Measurements from ENCODE around the gene CAMTA1.
"Not testable (repeated sequence)": the region's sequence is repeated elsewhere in the genome, so short reads cannot be mapped to it uniquely, and the experiment has no call there.

CAMTA1 gene

DNA sequence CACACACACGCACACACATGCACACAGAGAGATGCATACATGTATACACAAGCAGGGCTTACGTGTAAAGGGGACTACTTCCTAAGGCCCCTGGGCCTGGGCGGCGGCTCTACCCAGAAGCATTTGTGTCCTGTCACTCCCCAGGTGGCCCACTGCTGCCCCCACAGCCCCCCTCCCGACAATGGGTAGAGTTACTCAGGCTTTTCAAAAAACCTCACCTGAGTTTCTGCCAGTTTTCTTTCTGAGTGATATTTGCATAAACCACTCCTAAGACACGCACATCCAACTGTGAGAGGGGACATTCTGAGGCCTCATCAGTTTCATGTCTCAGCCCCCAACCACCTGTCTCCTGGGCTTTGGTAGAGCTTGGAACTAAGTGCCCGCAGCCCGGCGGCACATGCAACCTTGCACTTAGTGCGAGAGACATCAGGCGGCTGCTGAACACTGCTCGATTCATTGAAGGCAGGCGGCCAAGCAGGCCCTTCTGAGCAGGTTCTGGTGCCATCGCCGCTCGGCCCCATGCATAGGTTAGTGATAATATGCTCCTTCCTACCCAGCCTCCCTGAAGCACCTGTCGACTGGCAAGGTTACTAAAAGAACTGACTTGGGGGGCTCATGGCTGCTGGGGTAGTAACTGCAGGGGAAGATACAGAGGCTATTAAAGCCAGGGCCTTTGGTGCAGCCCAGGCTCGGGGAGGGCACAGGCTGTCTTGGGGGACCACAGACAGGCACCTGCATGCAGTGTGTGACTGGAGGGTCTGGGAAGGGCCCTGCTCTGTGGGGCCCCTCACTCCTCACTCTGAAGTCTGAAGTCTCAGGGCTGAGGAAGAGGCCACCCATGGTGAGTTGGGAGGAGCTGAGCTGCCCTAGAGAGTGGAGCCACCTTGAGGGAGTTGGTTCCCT is 621.6 kb downstream of the CAMTA1 start:
- DNase-seq = no peak

DNA sequence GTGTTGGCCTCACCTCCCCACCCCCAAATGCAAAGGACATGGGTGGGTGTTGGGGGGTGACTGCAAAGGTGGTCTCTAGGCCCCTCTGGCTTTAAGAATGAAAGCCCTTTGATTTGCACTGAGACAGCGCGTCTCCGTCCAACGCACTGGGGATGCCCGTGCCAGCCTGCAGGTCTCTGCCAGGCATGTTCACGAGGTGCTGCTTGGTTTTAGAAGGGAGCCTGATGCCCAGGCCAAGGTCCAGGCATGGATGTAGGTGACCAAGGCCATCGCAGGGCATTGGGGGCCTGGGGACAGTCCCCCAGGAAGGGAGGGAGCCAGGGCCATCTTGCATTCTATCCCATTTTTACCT is 622.3 kb downstream of the CAMTA1 start:
- no peak for DNase-seq

DNA sequence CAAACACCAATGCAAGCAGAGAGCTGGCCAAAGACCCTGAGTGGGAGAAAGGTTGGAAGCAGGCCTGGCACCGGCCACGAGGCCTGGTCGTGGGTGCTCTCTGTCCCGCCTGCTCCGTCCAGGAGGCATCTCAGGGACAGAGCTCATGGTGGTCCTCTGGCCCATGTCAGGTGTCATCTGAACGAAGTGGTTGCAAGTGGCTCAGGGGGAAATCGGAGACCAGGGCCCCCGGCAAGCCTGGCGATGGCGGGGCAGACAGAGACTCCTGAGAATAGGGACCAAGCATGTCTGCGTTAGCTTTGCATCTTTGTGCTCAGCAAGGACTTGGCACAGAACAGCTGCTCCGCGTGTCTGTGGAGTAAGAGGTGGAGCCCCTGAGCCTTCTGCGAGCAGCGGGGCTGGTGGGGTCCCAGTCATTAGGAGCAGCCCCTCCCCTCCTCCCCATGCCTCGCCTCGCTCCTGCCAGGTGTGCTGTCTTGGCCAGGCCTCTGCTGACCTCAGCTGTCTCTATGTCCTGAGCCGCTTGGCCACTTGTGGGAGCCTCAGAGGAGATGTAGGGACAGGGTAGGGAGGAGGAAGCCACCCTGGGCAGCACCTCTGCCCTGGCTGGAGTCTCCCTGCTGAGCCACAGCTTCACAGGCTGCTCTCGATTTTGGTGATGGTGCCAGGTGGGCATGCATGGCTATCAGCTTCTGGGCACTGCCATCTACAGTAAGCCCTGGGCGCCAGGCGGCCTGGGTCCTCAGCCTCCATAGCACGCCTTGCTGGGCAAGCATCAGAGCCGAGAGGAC is 622.9 kb downstream of the CAMTA1 start:
- DNase-seq = no peak

DNA sequence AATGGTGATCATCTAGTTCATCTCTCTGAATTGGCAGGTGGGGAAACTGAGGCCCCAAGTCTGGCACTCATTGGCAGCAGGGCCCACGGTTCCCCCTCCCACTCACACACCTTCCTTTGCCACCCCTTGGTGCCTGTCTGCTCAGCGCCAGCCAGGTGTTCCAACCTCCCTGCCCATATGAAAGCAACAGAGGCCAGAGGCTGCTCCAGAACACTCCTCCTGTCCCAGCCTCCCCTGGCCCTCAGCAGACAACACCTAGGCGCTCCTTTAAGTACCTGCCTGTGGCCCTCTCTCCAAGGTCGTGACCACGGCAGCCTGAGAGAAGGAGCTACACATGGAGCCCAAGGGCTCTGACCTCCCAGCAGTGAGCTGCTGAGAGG is 623.5 kb downstream of the CAMTA1 start:
- DNase-seq = no peak

DNA sequence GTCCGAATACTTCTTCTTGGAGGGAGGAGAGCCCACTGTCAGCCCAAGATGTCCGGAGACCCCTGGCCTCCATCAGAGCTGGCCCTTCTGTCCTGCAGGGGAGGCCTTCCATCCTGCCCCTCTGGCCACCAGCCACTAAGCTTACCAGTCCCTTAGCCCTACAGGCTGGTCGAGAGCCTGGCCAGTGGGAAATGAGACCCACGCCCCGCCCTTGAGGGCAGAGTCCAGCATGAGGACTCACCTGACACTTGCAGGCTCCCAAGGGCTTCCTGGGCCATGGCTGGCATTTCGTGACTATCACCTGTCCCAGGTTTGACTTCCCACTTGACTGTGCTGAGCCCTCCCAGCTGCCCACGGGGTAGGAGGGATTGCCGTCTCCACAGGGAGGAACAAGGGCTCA is 624.0 kb downstream of the CAMTA1 start:
- no peak for DNase-seq

DNA sequence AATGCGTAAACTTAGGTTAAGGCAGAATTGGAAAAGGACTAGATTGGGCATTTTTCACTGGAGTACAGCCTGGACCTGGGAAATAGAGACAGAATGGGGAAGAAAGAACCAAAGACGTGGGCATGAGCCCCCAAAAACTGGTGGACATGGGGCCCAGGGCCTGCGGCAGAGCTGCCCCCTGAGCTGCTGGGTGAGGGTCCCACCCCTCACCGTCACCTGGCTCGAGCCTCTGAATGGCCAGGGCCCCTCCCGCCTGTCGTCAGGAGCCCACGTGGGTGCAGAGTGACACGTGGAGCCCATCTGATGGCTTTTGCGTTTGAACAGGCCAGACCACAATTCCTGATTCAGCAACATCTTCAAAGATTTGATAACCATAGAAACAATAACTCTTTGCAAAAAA is 624.9 kb downstream of the CAMTA1 start:
- DNase-seq = no peak

DNA sequence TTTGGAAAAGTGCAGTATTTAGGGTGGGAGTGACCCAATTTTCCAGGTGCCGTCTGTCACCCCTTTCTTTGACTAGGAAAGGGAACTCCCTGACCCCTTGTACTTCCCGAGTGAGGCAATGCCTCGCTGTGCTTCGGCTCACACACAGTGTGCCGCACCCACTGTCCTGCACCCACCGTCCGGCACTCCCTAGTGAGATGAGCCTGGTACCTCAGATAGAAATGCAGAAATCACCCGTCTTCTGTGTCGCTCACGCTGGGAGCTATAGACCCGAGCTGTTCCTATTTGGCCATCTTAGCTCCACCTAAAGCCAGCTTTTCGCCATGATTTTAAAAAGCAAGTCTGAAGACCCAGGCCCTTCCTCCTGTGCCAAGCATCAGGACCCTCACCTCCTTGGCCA is 632.4 kb downstream of the CAMTA1 start:
- DNase-seq = not testable (repeated sequence)

DNA sequence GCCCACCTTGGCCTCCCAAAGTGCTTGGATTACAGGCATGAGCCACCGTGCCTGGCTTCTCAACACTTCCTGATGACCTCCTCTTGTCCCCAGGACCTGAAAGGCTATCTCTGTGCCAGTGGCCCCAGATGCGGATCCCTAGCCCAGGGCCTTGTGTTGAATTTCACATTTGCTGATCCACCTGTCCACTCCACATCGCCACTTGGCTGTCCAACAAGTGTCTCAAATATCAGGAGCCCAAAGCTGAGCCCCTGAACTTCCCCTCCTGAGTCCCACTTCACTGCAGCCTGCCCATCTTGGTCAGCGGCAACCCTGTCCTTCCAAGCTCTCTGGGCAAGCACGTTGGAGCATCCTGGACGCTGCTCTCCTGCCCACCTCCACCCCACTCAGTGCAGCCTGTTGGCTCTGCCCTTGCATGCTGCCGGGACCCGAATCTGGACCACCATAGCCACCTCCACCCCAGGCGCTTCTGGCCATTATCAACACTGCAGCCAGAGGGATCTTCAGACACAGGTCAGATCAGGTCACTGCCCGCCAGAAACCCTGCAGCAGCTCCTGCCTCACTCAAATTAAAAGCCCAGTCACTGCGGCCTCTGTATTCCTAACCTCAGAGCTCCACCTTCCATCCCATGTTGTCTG is 633.3 kb downstream of the CAMTA1 start:
- DNase-seq = no peak

DNA sequence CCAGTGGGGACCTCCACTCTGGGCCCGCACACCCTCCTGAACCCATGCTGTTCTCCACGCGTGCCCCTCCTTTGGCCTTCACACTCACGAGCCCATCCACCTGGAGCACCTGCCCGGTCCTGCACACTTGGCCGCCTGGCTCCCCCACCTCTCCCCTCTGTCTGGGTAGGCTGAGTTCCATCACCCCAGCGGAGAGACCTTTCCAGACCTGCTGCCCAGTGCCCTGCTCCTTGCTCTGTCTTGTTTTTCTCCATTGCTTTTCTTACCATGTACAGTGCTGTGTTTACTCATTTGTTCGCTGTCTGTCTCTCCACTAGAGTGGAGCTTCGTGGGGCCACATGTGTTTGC is 634.8 kb downstream of the CAMTA1 start:
- DNase-seq = no peak

DNA sequence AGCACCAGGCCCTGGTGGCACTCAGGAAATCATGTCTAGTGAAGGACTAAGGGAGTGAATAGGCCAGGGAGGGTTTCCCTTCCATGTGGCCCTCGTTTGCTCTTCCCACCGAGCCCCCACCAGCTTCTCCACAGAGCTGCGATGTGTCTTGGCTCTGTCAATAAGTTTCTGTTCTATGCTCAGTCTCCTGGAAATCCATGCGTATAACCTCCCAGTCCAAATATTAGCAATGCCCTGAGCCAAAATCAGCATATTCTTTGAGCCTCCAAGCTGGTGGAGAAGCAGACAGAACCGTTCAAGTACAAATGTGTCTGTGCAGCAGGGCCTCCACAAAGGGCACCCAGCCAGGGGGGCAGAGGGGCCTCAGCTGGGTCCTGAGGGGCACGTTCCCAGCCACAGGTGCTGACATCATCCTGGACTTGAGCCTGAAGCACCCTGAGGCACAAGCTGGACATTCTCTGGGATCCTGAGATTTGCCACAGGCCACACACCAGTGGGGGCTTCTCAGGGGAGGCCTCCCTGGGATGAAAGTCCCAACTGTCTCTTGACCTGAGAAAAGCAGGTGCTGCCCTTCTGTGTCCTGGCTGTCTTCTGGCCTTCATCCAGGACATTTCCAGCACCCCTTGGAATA is 635.3 kb downstream of the CAMTA1 start:
- DNase-seq = no peak

DNA sequence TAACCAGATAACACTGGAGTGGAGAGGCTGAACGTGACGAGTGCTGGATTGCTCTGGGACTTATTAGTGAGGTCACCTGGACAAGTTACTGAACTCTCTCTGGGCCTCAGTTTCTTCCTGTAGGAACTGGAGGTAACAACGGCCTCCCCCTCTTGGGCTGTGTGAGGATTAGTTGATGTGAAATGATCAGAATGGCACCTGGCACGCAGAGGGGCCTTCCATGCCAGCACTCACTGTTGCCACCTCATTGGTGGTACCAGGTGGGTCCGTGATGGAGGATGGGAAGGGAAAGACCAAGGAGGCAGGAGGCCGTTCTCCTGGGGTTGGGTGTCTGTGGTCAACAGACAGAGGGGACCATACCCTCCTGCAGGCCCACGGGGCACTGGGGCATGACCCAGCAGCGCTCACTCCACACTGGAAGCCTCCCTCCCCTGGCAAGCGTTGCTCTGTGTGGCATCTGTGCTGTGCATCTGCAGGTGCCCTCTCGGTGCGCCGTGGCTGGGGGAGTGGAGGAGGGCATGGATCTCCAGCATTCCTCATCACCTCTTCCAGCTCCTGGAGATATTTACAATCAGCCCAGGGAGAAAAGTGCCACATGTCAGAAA is 636.3 kb downstream of the CAMTA1 start:
- no peak for DNase-seq

DNA sequence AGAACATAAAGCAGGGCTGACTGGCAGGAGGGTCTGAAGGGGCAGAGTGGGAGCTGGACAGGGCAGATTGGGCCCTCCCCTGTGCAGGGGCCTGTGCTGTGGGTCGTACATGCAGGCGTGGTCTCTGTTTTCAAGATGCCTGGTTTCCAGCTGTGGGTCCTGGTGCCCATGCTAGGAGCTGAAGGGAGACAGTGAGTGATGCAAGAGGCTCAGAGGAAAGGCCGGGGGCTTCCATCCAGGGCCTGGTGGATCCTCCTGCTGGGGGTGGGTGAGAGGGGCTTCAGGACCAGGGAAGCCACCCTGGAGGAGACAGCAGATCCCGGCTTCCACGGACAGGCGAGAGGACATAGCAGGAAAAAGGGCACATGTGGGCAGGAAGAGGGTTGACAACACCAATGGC is 636.8 kb downstream of the CAMTA1 start:
- DNase-seq = no peak

DNA sequence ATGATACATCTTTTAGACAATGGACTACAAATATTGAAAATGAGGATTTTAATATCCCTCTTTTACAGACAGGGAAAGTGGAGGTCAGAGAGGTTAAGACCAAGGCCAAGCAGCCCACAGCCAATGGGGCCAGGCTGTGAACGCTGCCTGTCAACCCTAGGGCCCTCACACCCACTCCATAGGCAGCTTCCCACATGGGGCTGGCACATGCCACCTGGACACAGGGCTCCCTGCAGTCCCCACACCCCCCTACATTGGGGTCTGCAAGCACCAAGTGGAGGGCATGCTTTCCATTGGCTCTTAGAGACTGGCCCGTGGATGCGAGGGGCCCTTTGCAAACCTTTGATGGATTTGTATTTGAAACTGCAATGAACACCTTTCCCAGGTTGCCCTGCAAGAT is 637.3 kb downstream of the CAMTA1 start:
- no peak for DNase-seq

DNA sequence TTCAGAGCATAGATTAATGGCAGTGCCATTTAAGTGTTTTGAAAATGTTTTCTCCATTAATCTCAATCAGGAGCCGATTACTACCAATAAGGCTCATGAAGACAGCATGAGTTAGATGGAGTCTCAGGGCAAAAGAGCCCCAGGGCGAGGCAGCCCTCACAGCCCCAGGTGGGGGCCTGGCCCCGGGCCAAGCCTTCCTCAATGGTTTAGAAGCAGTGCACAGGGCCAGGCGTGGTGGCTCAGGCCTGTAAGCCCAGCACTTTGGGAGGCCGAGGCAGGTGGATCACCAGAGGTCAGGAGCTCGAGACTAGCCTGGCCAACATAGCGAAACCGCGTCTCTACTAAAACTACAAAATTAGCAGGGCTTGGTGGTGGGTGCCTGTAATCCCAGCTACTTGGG is 637.7 kb downstream of the CAMTA1 start:
- DNase-seq = no peak

DNA sequence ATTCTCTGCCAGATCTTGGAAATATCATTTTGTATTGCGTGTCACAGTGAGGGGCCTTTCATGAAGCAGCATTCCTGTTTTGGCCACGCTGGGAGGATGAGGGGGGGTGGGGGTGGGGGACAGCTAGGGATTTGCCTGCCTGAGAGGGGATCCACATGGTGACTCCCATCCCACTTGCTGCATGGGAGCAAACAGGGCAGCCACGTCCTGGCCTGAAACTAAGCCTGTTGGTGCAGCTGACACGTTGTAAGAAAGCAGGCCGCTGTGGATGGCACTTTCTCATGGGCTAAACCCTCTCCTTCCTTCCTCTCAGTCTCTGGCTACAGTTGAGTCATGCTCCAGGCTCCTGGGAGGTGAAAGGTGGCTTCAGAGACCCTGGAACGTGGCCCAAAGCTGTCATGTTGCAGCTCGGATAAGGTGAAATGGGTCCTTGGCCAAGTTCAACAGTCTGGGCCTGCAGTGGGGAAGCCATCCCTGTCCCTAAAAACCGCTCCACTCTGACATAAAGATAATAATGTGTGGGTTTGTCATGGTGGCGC is 639.2 kb downstream of the CAMTA1 start:
- DNase-seq = no peak

DNA sequence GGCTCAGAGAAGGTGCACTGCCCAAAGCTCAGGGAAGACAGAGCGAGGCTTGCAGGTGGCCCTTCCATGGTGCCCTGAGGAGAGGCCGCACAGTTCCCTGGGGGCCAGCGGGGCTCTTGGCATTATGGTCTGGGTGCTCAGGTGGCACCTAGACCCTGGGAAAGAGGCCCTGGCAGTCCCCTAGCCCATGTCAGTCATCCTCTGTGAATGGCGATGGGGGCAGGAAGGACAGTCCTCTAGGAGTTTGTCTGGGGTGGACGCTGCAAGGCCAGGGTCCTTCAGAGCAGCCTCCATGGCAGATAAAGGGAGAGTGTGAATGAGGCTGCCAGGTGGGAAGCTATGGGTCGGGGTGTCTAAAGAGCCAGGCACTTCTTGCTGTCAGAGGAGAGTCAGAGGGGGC is 640.0 kb downstream of the CAMTA1 start:
- DNase-seq = no peak

DNA sequence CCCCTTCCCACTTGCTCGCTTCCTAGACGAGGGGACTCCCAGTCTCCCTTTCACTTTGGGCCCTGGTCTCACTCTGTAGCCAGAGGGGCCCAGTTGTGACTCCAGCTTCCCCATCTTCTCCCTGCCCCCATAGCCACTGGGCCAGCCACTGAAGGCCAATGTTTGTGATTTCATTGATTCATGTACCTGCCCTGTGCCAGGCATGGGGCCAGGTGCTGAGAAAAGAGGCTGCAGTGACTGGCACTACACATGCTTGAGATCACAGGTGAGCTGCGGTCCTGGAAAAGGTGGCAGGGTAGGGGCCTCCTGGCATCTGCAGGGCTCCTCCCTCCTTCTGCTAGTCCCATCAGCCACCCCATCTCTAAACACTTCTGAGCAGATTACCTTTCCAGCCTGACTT is 640.5 kb downstream of the CAMTA1 start:
- no peak for DNase-seq

DNA sequence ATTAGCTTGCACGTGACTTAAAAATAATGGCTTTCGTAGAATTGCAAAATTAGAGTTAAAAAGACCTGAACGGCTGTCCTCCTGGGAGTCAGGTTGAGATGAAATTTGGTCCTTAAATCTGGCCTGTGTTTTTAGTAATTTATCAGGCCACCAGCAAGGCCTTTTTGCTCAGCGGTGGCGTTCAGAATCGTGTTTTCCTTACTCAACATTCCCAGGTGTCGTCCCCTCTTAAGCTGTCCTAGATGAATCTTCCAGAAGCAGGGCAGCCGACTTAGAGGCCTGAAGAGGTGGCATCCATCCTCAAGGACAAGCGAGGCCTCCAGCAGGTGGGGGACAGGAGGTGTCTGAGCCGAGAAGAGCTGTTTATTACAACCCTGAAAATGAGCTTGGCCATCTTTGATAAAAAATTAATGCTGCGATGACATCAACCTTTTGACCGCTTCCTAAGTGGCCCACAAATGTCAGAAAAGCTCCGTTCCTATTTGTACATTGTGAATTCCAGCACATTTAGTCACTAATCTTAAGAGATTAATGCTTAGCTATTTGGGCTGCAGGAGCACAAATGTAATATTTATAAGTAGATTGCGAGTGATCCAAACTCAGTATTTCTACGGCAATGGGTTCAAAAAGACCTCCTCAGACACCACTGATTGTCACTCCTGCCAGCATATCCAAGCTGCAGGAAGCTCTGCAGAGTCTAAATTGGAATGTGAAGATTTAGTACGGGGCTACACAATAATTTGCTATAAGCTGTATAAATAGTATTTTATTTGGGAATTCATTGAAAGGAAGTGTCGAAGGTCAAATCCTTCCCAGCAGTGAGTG is 641.7 kb downstream of the CAMTA1 start:
- no peak for DNase-seq

DNA sequence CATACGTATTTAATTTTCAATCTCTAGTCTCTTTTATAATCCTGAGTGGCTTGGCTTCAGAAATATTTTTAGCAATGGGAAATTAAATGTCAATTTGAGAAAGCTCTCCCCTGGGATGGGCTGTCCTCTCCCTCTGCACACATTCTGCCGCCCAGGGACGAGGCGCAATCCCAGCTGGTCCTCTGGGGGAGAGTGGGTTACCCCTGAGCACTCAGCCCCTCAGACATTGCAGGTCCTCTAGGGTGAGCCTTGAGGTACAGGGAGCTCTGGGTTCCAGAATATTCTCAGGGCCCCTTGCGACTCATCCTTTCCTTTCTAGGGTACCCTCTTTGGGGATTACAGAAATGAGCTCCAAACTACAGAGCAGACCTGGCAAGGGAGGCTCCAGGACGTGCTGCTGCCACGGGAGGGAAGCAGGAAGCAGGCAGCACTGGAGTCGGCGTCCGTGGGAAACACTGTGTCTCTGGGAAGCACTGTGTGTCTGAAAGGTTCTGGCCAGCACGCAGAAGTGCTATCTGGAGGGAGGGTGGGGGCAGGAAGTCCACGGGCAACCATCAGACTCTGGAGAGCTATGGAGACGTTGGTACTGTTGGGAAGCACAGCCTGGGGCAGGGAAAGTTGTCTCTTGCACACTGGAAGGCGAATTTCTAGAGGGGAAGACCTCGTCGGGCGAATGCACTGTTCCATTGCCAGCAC is 642.5 kb downstream of the CAMTA1 start:
- DNase-seq = no peak

DNA sequence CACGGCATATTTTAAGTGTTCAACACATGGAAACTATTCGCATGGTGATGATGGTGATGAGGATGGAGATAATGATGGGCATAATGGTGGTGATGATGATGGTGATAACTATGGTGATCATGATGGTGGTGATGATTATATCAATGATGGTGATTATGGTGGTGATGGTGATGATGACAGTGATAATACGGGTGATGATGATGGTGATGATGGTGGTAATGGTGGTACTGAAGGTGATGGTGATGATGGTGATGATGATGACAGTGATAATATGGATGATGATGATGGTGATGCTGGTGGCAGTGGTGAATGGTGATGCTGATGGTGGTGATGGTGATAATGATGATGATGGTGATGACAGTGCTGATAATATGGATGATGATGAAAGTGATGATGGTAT is 644.0 kb downstream of the CAMTA1 start:
- DNase-seq = no peak

DNA sequence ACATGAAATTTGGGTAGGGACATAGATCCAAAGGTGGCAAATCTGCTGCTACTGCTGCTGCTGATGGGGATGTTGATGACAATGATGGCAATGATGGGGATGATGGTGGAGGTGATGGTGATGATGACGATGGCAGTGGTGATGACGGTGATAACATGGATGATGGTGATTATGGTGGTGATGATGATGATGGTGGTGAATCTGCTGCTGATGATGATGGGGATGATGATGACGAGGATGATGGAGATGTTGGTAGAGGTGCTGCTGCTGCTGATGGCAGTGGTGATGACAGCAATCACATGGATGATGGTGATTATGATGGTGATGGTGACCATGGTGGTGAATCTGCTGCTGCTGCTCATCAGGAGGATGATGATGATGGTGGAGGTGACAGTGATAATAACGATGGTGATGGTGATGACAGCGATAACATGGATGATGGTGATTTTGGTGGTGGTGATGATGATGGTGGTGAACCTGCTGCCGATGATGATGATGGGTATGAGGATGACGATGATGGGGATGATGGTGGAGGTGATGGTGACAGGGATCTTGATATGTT is 644.9 kb downstream of the CAMTA1 start:
- DNase-seq = no peak

Measured in NCI-H446 treated with DMSO at 0.1 percent for 48 hours (cell line).